HepG2 (cell line): ENCODE measurements around the gene IL3RA. TPM values are rescaled to one million over a fixed set of nuclear protein-coding genes. Genes with fewer than 3 reads are reported as not detected.

Source experiments
- CEBPB ChIP-seq: IDR thresholded peaks from 2 replicates; pipeline ENCODE4 v1.6.1; 2011; ENCODE audit warnings: low read depth, low read length, improper control_type of control experiment, borderline replicate concordance
- ETV6 ChIP-seq: sonication (generic); formaldehyde crosslinking; conservative IDR thresholded peaks from 2 replicates; pipeline ENCODE4 v1.4.0; 2020; ENCODE audit warnings: missing genetic modification reagents
- FOXA3 ChIP-seq: IDR thresholded peaks from 2 replicates; pipeline ENCODE4 v1.6.1; 2016; ENCODE audit warnings: missing genetic modification reagents, missing compliant biosample characterization
- GTF3A ChIP-seq: sonication (generic); formaldehyde crosslinking; conservative IDR thresholded peaks from 2 replicates; pipeline ENCODE4 v1.4.0; 2020; ENCODE audit warnings: mild to moderate bottlenecking, missing genetic modification reagents
- KMT2A ChIP-seq: sonication (generic); formaldehyde crosslinking; IDR thresholded peaks from 2 replicates; pipeline ENCODE4 v1.4.0; 2020; ENCODE audit warnings: missing genetic modification reagents
- MATR3 ChIP-seq: sonication (generic); formaldehyde crosslinking; IDR thresholded peaks from 2 replicates; pipeline ENCODE4 v1.4.0; 2020; ENCODE audit warnings: missing genetic modification reagents
- MLX ChIP-seq: IDR thresholded peaks from 2 replicates; pipeline ENCODE4 v1.6.1; 2016
- MLXIP ChIP-seq: sonication (generic); formaldehyde crosslinking; IDR thresholded peaks from 2 replicates; pipeline ENCODE4 v1.9.0; 2021; ENCODE audit warnings: missing genetic modification reagents, borderline replicate concordance
- NFE2L2 ChIP-seq: fragments of 150-350 bp; IDR thresholded peaks from 2 replicates; pipeline ENCODE4 v1.6.1; 2014; ENCODE audit warnings: low read length
- NR0B2 ChIP-seq: sonication (generic); formaldehyde crosslinking; IDR thresholded peaks from 2 replicates; pipeline ENCODE4 v1.4.0; 2020; ENCODE audit warnings: mild to moderate bottlenecking, missing genetic modification reagents
- POLR2AphosphoS2 ChIP-seq: IDR thresholded peaks from 2 replicates; pipeline ENCODE4 v1.6.1; 2011; ENCODE audit warnings: low read depth, low read length, improper control_type of control experiment
- PPARG ChIP-seq: conservative IDR thresholded peaks from 2 replicates; pipeline ENCODE4 v1.6.1; 2016; ENCODE audit warnings: missing biosample characterization, missing genetic modification reagents
- SNAPC2 ChIP-seq: sonication (generic); formaldehyde crosslinking; IDR thresholded peaks from 2 replicates; pipeline ENCODE4 v1.8.1; 2022; ENCODE audit warnings: mild to moderate bottlenecking, missing genetic modification reagents
- SNAPC4 ChIP-seq: sonication (generic); formaldehyde crosslinking; IDR thresholded peaks from 2 replicates; pipeline ENCODE4 v1.4.0; 2020; ENCODE audit warnings: mild to moderate bottlenecking, missing genetic modification reagents
- STAG1 ChIP-seq: sonication (generic); formaldehyde crosslinking; IDR thresholded peaks from 2 replicates; pipeline ENCODE4 v1.4.0; 2020; ENCODE audit warnings: missing genetic modification reagents
- ZNF275 ChIP-seq: sonication (generic); formaldehyde crosslinking; IDR thresholded peaks from 2 replicates; pipeline ENCODE4 v1.8.0; 2022; ENCODE audit warnings: missing genetic modification reagents, mild to moderate bottlenecking, inconsistent platforms, borderline replicate concordance
- ZNF784 ChIP-seq: sonication (generic); formaldehyde crosslinking; IDR thresholded peaks from 2 replicates; pipeline ENCODE4 v1.5.1; 2020; ENCODE audit warnings: missing genetic modification reagents, mild to moderate bottlenecking, borderline replicate concordance
- ZSCAN25 ChIP-seq: sonication (generic); formaldehyde crosslinking; IDR thresholded peaks from 2 replicates; pipeline ENCODE4 v1.8.0; 2022; ENCODE audit warnings: mild to moderate bottlenecking, missing genetic modification reagents
- polyA plus RNA-seq, 8 experiments: library from polyadenylated mRNA; depleted of rRNA in 3 of 8; stranded (reverse) in 7 of 8; unstranded in 1 of 8; fragments of >200 nt; fragmentation: Illumina TruSeq in 4 of 8; extraction: Trizol in 4 of 8; gene quantifications; 2 replicates each; pipeline versions ENCODE4 v1.2.1 to v1.2.3, GENCODE V29; 2011 to 2016; ENCODE audit warnings: low read depth in 4 of 8, missing spikeins in 1 of 8, mixed read lengths in 1 of 8; ENCODE audit not compliant: insufficient read depth in 1 of 8
- total RNA-seq, 5 experiments: library from RNA; depleted of rRNA; stranded (reverse); fragments of >200 nt; fragmentation: Illumina TruSeq; extraction: Trizol; gene quantifications; 2 replicates each; pipeline ENCODE4 v1.2.3, GENCODE V29; 2016; ENCODE audit warnings: low read depth in 1 of 5

Gene IL3RA
- total and polyA plus RNA-seq, 2 of the 13 experiments (the other 11 are each of a cell fraction or from before 2014, with no cell fraction given), result not detected

- peak; percentile 87 for TF ChIP-seq NR0B2 (CRISPR knock-in tag)
- TF ChIP-seq ZNF784 (CRISPR knock-in tag), result peak; percentile 95
- no peak for TF ChIP-seq MATR3 (CRISPR knock-in tag)
- no peak for TF ChIP-seq STAG1 (CRISPR knock-in tag)
- no peak for TF ChIP-seq CEBPB
- no peak; the same call in 1 of the 2 replicates for TF ChIP-seq ZSCAN25 (CRISPR knock-in tag)
- peak; percentile 70; the same call in 1 of the 2 replicates for TF ChIP-seq MLX (CRISPR knock-in tag)
- TF ChIP-seq POLR2AphosphoS2, result no peak; the same call in 1 of the 2 replicates
- TF ChIP-seq GTF3A (CRISPR knock-in tag), result no peak; the same call in 1 of the 2 replicates
- TF ChIP-seq ZNF275 (CRISPR knock-in tag), result peak; percentile 95; the same call in 1 of the 2 replicates
- TF ChIP-seq PPARG, result no peak; the same call in 1 of the 2 replicates
- TF ChIP-seq FOXA3, result peak; percentile 41; the same call in 1 of the 2 replicates
- peak; percentile 3; the same call in 1 of the 2 replicates for TF ChIP-seq SNAPC2 (CRISPR knock-in tag)
- peak; percentile 7; the same call in 1 of the 2 replicates for TF ChIP-seq ETV6 (CRISPR knock-in tag)
- no peak for TF ChIP-seq NFE2L2
- peak; percentile 24; the same call in 1 of the 2 replicates for TF ChIP-seq MLXIP
- no peak for TF ChIP-seq KMT2A
- peak; percentile 55; the same call in 1 of the 2 replicates for TF ChIP-seq SNAPC4 (CRISPR knock-in tag)
These were observed 55.3 kb downstream of the IL3RA start, which contains the start of gene SLC25A6 (continued) for GRCh38 chrX:1391707-1392375.
